Renal cortex interstitium (tissue), 11 donors: ENCODE data around the gene LCLAT1. TPM values are rescaled to one million over a fixed set of nuclear protein-coding genes. Genes with fewer than 3 reads are reported as not detected.

Experiments used
- DNase-seq, 11 donors: peaks; one replicate each; pipeline ENCODE4 v3.0.0-alpha.2; 2013; ENCODE audit warnings: low read depth in 9 of 11, low spot score in 4 of 11; ENCODE audit errors: extremely low read depth in 1 of 11
- polyA plus RNA-seq, 3 donors: library from polyadenylated mRNA; unstranded; fragments of 120-200 nt; gene quantifications; one replicate each; pipeline ENCODE4 v1.2.1, GENCODE V29; 2013; ENCODE audit not compliant: insufficient read length in 3 of 3

The LCLAT1 gene
- polyA plus RNA-seq, 3 donors, result 17.2 to 20.8 (median 20.3) TPM

GRCh38 chr2:30691948-30692828 is 245.1 kb downstream of the LCLAT1 start:
- DNase-seq, result no peak

GRCh38 chr2:30692829-30693275 is 245.8 kb downstream of the LCLAT1 start:
- DNase-seq, result no peak

Other genes with a start within 250 kb of the LCLAT1 start
- gene LBH, start 215.7 kb upstream of the LCLAT1 start, polyA plus RNA-seq, result 100 to 1,000 TPM in 1 of 3 donors, 10 to 100 TPM in 2; 93.1 to 108 (median 99.8) TPM